ENCODE results near the gene EXT2.
A peak's percentile ranks its signal among the peaks of the same experiment; 100 is the strongest.

The EXT2 gene

DNA sequence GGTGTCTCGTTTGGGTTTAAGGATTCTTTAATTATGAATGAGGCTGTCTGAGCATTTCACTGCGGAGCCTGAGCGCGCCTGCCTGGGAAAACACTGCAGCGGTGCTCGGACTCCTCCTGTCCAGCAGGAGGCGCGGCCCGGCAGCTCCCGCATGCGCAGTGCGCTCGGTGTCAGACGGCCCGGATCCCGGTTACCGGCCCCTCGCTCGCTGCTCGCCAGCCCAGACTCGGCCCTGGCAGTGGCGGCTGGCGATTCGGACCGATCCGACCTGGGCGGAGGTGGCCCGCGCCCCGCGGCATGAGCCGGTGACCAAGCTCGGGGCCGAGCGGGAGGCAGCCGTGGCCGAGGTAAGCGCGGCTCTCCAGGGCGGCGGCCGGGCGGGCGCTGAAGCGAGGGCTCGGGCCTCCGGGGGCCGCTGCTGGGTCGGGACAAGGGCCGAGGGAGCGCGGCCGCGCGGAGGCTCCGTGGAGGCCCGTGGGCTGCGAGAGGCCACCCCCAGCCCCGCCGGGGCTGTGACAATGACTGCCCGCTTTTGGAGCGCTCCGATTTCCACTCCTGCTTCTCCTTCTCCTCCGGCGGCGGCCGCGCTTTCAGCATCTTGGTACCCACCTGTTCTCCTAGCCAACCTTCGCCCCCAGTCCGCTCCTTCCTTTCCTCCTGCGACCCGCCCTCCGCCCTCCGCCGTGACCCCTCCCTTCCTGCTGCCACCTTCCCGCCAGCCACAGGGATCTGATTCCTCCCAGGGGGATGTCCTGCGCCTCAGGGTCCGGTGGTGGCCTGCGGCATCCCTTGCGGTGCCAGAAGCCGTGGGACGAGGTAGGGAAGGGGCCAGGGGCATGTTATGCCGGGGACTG lies at the start of gene EXT2:
TSS of gene EXT2 (plus strand) at position 173 of the 854 bp plus-strand sequence. CDS start 12,035 bp downstream, outside the sequence.
- peak; percentile 74 to 76 for DNase-seq

DNA sequence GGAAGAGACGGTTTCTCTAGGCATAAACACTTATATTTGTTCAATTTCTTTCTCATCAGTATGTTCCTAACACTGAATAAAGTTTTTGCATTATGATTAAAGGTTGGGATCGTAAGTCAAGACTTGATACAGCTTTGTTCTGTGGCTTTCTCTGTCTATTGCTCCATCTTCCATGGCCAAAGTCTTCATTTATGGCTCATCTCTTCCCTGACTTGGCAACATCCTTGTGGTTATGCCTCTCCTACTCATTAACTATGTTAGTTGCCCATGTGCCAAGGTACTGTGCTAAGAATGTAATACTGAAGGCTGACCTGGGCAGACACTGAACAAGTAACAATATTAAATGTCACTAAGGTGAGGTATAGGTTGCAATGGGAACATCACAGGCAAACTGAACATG lies 49.3 kb upstream of the EXT2 start:
- DNase-seq = no peak

DNA sequence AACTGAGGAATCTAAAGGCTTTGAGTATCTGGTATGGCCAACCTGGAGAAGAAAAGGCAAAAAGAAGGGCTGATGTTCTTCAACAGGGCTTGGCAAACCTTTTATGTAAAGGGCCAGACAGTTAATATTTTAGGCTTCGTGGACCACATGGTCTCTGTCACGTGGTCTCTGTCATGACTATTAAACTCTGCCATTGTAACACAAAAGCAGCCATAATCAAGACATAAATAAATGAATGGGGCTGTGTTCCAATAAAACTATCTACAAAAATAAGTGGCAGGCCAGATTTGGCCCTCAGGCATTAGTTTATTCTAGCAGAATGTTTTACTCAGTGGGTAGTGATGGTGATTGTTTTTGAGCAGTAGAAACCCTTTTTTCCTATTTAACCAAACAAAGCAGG lies 48.2 kb upstream of the EXT2 start:
- DNase-seq = no peak

DNA sequence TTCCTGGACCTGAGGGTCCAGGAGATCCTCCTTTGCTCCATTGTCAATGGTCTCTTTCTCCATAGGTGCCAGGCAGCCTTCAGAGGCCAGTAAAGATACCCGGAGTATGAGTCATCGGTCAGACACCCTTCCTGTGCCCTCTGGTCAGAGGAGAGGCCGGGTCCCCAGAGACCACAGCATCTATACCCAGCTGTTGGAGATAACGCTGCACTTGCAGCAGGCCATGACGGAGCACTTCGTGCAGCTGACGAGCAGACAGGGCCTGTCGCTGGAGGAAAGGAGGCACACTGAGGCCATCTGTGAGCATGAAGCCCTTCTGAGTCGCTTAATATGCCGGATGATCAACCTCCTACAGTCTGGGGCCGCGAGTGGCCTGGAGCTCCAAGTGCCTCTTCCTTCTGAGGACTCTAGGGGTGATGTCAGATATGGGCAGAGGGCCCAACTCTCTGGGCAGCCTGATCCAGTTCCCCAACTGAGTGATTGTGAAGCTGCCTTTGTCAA lies 47.5 kb upstream of the EXT2 start, which contains the start of gene ACCSL:
TSS of gene ACCSL (plus strand) at position 51 of the 501 bp plus-strand sequence. CDS start at position 107, 56 bp downstream.
- DNase-seq = no peak

DNA sequence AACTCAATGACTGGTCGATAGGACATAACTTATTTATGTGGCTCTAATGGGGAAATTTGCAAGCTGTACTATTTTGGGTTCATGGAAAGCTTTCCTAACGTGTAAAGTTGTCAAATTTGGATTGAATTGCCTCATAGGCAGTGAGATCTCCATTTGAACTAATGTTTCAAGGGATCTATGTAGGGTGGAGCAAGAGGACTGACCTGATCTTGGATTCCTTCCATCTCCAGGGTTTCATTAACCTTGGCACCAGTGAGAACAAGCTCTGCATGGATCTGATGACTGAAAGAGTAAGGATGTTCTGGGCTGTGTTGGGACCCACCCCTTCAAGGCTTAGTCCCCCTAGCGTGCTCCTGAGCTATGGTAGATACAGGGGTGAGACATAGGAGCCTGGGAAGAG lies 45.6 kb upstream of the EXT2 start:
- no peak for DNase-seq

DNA sequence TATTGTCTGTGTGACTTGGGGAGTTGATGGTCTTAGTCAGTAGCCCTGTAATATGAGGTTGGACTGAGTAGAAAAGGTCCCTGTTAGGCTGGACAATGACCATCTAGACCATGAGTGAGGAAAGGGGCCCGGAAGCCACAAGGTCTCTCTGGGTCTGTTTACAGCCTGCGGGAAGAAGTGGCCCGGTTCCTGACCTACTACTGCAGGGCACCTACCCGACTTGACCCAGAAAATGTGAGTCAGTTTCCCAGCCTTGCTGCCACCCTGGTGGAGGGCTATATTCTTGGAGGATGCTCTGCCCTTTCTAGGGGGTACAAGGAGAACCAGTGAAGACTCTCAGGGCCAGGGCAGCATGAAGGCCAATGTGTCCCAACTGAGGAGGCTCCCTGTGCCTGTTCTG lies 44.3 kb upstream of the EXT2 start:
- no peak for DNase-seq

DNA sequence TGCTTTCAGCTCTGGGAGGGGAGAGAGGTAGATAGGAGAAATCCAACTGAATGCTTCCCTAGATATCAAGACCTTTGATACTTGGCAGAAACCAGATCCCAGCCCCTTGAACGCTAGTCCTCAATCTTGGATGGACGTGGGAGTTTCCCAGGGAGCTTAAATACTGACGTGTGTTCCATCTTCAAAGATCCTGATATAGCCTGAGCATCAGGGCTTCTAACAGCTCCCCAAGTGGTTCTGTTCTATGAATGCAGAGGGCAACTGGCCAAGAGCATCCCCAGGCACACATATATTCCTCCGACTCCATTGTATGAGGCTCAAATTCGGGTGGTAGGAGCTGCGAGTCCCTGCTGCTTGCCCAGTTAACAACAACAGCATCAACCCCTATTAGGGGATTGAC lies 38.1 kb upstream of the EXT2 start:
- DNase-seq = no peak

DNA sequence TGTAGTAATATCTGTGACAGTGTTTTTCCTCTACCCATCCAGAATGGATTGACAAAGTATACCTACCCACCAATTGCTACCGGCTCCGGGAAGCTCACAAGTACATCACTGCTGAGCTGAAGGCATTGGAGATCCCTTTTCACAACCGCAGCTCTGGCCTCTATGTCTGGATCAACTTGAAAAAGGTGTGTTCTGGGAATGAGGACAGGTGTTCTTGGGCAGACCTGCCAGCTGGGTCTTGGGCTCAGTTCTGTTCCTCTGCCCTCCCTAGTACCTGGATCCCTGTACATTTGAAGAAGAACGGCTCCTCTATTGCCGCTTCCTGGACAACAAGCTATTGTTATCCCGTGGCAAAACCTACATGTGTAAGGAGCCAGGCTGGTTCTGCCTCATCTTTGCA lies 37.2 kb upstream of the EXT2 start:
- no peak for DNase-seq

DNA sequence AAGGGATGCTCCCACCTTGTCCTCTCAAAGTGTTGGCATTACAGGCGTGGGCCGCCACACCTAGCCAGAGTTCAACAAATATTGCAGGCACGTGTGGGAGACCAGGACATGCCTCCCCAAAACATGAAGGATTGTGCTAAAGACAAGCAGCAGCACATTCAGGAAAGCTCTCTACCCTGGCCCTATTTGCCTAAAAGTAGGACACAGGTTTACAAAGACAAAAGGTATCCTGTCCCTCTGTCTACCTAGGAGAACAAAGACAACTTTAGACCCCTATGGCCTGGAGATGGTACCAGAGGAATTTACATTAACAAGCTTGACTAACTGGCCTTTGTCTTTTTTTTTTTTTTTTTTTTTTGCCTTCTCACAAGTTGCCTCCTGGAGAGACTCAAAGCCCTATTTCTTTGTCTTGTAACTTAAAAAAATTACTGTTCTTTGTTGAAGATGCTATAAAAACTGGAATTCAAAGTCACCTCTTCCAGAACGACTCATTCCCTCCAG lies 30.3 kb upstream of the EXT2 start:
- no peak for DNase-seq

DNA sequence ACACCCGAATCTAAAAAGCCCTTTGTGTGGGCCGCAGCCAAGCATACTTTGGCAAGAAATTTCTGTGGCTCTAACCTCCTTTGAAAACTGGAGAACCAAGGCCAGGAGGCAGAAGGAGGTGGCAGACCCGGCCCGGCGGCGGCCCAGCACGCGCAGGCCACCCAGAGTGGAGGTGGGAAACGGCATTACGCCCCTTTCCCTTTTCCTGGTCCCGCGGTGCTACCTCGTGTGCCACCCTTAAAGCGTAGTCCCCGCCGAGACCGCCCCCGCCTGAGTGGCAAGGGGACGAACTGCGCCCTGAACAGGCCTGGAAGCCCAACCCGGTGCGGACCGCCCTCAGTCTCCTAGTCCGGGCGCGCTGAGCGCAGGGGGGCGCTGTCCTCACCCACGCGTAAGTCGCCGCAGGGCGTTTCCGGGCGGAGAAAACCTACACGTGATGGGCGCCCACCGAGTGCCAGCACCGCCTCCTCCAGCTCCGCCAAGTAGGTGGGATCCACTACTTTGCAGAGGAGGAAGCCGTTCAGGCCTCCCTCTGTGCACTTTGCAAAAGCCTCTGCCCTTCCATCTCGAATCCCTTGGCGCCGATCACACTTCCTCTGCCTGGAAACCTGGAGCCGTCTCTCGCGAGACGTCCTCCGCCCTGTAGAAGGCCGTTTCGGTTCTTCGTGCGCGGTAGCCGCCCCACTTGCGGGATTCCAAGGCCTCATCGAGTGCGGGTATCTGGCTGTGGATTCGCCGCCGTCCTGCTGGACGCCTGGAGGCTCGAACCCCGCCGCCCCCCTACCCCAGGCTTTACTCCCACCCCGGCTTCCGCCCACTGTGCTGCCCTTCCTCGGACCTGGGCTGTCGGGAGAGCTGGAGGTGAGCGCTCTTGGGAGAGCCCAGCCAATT lies 29.4 kb upstream of the EXT2 start, which contains the start of gene ACCS:
TSS of gene ACCS (plus strand) at position 430 of the 891 bp plus-strand sequence. CDS start 1,358 bp downstream, outside the sequence.
- DNase-seq = peak; percentile 93 to 94

DNA sequence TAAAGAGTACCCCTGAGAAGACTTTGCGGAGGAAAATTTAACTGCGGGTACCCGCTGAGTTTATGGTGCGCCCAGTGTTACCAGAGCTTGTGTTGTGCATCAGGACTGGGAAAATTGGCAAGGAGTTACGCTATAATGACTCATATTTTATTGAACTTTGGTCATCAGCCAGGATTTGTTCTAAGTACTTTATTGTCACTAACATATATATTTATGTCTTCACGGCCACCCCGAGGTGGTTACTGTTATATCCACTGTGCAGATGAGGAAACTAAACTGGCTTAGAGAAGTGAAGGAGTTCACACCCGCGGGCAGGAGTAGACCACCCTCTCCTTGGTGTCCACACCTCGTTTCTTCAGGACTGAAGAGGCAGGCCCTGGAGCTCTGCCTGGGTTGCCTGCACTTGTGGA lies 28.7 kb upstream of the EXT2 start:
- peak; percentile 24 to 33 for DNase-seq

DNA sequence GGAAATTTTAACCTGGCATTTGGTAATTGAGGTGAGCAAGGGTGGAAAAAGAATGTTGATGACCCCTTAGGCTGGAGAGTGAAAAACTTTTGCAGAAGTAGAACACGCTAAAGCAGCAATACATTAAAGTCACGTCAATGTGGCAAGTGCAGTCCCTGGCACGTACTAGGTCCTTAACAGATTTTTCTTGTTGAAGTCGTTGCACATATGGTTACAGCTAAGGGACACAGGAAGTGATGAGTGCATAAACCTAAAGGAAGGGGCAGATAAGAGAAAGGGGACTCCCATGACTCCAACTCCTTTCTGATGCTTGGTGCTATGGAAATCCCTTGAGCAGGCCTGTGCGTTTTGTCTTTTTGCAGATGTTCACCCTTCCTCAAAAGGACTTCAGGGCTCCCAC lies 28.2 kb upstream of the EXT2 start:
- DNase-seq = peak; percentile 34 to 46

DNA sequence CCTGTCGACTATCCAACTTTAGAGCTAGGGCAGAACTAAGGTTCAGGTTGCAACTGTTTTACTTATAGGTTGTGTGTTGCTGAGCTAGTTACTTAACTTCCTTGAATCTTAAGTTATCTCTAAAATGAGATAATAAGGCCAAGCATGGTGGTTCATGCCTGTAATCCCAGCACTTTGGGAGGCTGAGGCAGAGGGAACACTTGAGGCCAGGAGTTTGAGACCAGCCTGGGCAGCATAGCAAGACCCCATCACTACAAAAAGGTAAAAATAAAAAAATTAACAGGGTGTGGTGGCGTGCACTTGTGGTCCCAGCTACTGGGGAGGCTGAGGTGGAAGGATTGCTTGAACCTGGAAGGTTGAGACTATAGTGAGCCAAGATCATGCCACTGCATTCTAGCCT lies 27.3 kb upstream of the EXT2 start:
- no peak for DNase-seq

DNA sequence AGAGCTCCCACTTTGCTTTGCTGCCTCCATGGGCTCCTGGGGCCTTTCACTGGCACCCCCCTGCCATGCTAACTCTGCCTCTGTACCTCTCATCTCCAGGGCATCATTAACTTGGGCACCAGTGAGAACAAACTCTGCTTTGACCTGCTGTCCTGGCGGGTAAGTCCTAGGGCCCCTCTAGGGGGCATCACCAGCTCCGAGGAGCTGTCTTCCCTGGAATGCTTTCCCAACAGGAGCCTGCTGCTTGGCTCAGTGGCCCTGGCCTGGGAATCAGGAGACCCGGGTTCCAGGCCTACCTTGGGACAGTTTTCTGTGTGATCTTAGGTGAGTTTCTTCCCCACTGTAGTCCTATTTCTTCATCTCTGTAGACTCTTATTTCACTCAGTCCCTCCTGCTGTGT lies 24.3 kb upstream of the EXT2 start:
- no peak for DNase-seq

DNA sequence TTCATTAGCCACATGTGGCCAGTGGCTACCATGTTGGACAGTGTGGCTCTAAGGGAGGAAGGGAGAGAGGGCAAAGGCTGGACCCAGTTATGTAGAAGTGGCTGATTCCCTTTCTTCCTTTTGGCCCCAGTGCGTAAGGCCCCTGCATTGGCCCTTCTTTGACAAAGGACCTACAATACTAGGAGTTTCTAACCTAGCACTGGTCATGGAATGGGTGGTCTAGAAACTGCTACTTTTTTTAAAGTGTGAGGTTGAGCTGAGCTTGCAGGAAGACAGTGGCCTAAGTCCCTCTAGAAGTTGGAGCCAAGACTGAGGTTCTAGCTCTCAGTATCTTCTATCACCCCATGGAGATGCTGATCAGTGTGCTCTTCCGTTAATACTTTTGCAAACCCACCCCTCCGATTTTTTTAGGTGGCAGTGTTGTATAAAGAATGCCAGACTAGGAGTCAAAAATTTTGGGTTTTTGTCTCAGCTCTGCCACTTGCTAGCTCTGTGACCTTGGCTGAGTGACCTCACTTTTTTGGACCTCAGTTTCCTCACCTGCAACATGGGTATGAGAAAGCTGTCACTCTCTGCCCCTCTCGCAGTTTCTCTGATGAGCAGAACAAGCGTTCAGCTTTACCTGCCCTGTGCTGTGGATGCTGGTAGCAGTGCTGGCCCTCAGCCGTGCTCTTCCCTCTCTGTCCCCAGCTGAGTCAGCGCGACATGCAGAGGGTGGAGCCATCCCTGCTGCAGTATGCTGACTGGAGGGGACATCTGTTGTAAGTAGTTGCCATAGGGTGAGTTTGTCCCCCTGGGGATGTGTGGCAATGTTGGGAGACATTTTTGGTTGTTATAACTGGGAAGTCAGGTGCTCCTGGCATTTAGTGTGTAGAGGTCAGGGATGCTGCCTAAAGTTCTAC lies 22.5 kb upstream of the EXT2 start:
- DNase-seq = no peak

DNA sequence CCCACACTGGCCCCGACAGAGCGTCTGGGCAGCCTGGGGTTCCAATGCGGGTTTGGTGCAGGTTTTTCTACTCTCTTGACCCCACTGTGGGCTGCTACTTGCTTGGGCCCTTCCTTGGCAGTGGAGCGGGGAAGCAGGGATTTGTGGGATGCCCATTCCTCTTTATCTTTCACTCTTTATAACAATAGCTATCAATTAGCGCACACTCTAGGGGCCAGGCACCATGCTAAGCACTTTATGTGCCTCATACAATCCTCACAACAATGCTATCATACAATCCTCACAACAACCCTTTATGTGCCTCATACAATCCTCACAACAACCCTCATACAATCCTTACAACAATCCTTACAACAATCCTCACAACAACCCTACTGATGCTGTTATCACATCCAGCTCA lies 16.7 kb upstream of the EXT2 start:
- DNase-seq = no peak

DNA sequence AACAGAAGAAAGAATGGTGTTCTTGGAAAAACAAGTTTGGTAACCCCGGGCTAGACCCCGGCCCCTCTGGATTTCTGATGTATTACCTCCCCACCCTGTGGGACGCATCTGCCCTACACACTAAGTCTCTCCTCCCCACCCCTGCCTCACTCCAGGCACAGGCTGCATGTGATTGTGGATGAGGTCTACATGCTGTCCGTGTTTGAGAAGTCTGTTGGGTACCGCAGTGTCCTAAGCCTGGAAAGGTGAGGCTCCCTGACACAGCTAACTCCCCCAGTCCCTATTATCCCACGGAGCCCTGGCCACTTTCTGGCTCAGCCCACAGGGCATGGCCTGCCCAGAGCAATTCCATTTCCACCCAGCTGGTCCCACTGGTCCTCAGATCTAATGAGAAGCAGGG lies 16.1 kb upstream of the EXT2 start:
- DNase-seq = no peak

DNA sequence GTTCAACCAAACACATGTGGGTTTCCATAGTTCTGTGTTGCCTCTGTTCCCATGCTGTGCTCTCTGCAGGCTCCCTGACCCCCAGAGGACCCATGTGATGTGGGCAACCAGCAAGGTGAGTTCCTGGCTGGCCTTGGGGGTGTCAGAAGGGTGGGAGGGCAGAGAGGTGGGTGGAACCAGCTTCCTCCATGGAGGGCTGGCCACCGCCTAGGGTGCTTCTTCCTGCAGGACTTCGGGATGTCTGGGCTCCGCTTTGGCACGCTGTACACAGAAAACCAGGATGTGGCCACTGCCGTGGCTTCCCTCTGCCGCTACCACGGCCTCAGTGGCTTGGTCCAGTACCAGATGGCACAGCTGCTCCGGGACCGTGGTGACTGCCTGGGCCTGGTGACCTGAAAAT lies 14.5 kb upstream of the EXT2 start:
- DNase-seq = no peak

DNA sequence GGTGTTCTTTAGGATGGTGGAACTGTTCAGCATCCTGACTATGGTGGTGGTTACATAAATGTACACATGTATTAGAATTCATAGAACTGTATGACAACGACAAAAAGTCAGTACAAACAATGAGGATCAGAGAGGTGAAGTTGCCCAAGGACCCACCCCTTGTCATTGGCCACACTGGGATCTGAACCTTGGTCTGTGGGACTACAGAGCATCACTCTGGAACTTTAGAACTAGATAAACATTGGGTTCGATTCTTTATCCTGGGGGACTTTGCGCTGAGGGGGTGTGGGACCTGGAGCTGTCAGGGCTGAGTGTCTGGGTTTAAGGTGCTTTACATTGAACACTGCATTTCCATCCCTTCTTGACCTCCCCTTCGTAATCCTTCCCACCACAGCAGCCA lies 12.8 kb upstream of the EXT2 start:
- no peak for DNase-seq

DNA sequence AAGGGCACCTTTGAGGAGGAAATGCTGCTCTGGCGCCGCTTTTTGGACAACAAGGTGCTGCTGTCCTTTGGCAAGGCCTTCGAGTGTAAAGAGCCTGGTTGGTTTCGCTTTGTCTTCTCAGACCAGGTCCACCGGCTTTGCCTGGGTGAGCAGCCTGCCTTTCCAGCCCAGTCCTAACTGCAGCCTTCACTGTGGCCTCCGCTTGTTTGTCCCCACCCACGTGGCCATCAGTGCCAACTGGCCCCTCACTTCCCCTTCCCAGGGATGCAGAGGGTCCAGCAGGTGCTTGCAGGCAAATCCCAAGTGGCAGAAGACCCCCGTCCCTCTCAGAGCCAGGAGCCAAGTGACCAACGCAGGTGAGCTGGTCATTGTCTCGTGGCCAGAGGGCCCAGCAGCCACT lies 12.0 kb upstream of the EXT2 start:
- no peak for DNase-seq

DNA sequence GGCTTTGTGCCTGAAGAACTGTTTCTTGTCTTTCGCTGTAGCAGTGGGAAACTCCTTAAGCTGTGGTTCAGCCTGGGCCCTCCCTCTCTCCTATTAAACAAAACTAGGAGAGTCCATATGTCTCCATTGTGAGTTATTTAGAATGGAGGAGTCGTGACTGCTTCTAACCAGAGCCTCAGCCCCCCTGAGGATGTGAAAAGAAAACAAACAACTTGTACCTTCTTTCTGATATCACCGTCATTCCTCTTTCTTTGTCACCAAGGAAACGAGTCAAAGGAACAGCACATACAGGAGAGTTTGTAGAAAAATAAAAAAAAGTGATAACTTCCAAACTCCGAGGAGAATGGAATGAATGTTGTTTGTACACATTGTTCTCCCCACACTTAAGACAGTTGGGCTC lies 11.6 kb upstream of the EXT2 start:
- no peak for DNase-seq

DNA sequence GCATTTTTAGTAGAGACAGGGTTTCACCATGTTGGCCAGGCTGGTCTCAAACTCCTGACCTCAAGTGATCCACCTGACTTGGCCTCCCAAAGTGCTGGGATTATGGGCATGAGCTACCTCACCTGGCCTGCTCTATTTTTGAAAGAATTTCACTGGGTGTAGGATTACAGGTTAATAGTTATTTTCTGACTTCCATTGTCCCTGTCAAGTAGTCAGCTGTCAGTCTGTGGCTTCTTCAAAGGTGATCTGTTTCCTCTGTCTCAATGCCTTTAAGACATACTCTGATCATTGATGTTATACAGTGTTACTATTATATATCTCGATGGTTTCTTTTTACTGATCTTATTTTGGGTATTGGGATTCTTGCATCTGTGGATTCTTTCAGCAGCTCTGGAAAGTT lies 10.1 kb upstream of the EXT2 start:
- DNase-seq = no peak

Measured in Kasumi-1 (cell line).